GM19193 (cell line): ENCODE measurements around the gene WWC1.

Source experiments
- POLR2A ChIP-seq: IDR thresholded peaks from 4 replicates; pipeline ENCODE4 v1.6.1; 2011; ENCODE audit not compliant: insufficient read depth, insufficient read length; ENCODE audit errors: extremely low read depth

WWC1 gene

DNA sequence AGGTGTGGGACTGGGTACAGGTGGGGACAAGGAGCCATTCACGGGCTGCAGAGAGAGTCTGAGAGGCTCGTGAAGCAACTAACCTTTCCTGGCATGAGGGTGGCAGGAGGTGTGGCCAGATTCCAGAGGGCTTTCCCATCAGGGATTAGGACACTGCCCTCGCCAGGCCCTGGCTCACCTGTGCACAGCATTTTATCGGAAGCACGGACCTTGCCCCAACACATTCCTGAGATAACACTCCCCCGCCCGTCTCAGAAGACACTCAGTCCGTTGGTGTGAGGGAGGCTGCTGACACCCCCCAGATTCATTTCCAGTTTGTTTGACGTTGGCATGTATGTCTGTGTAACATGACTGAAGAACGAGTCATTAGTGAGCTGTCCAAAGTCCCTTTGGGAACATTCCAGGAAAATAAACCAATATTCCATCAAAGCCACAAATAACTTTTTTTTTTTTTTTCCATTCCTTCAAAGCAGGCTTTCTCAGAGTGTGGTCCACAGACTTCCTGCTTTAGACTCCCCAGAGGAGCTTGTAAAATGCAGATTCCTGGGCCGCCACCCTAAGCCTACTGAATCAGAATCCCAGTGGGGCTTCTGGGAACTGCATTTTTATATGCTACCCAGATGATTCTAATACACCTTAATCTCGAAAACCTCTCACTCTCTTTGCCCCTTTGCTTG lies 23.4 kb downstream of the WWC1 start:
- TF ChIP-seq POLR2A = no peak

DNA sequence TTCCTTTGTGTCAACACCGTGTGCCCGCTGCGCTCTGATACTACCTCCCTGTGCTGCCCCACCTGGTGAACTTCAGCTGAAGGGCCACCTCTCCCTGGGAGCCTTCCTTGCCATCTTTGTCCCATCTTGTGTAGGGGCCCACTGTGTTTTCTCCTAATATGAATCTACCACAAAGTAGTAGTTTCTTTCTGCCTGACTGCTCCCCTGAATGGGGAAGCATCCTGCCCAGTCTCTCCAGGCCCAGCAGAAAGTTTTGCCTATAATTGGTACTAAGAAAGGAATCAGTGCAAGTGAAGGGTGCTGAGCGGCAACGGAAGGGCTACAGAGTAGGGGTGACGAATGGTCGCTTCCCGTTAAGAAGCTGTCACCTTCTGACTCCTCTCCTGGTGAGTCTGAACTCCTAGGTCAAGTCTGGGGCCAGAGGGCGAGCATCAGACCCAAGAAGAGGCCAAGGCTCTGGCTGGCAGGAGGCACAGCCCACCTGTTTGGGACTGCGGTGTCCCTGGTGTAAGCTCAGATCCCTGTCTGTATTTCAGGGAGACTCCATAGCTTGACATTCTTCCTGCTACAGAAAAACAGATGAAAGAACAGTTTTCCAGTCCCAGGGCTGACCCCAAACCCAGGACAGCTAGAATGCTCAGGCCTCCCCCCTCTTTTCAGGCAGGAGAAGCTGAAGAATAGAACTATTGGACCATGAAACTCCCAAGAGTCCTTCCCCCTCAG lies 24.1 kb downstream of the WWC1 start:
- no peak for TF ChIP-seq POLR2A

DNA sequence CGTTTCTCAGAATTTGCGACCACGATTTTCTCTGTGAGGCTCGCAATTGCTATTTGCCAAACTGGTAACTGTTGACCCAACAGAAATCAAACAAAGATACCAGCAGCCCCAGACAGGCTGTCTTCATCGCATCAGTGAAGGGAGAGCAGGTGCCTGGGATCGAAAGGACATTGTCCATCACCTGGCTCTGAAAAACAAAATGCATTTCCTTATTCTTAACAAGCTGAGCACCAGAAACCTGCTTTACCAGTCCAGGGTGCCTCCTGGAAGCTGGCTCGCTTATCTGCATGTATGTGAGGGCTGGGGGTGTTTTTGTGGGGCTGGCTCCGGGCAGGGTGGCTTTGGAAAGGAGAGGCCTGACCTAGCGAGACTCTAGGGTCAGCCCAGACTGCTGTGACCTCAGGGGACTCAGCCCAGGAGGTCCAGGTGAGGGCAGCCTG lies 24.7 kb downstream of the WWC1 start:
- no peak for TF ChIP-seq POLR2A

DNA sequence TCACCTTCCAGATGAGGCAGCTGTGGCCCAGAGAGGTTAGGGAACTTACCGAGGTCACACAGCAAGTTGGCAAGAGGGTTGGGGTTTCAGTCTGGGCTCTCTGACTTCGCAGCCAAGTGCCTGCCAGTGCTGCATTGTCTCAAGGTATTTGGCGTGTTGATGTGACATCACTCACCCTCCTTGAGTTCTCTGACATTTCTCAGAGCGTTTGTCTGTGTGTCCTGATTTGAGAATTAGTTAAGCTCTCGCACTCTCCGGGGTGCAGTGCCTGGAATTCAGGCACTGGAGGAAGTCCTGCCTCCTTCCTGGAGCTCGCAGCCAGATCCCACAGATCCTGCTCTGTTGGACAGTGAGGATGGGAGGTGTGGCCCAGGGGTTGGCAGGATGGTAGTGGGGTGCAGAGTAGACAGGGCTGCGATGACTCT lies 25.7 kb downstream of the WWC1 start:
- no peak for TF ChIP-seq POLR2A

DNA sequence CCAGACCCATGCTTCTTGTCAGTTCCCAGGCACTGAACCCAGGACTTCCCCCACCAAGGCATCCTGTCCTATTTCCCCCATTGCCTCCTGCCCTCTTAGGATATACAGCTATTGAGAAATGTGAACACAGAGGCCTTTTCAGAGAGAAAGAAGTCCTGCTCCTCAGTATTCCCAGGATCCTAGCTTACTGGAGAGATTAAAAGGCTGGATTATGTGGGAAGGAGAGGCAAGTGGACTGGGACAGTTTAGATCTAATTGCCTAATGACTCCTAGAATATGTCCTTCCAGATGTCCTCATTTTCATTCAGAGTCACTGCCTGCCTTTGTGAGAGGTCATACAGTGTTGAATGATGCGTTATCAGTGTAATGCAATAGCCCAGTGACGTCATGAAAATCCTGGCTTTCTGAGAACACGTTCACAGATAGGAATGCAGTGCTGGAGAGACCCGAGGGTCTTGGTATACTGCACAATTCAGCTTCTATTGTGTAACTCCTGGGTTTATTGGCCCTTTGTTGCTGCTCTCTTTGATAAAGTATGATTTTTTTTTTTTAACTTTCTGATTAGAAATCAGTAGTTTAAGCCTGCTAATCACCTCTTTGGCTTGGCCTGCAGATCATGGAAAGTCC lies 26.2 kb downstream of the WWC1 start:
- TF ChIP-seq POLR2A = no peak

DNA sequence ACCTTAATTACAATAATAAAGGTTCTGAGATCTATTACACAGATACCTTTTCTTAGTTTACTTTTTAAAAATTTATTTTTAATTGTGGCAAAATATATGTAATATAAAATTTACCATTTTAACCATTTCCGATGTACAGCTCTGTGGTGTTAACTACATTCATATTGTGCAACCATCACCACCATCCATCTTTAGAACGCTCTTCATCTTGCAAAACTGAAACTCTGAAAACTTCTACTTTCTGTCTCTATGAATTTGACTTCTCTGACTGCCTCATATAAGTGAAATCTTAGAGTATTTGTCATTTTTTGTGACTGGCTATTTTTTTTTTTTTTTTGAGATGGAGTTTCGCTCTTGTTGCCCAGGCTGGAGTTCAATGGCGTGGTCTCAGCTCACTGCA lies 26.8 kb downstream of the WWC1 start:
- no peak for TF ChIP-seq POLR2A

- TF ChIP-seq POLR2A = no peak
Measured at GRCh38 chr5:168319774-168320173, 28.3 kb downstream of the WWC1 start.

- TF ChIP-seq POLR2A = no peak
Measured at GRCh38 chr5:168320805-168321204, 29.4 kb downstream of the WWC1 start.

- TF ChIP-seq POLR2A = no peak
Measured at GRCh38 chr5:168324859-168325630, 33.6 kb downstream of the WWC1 start.

DNA sequence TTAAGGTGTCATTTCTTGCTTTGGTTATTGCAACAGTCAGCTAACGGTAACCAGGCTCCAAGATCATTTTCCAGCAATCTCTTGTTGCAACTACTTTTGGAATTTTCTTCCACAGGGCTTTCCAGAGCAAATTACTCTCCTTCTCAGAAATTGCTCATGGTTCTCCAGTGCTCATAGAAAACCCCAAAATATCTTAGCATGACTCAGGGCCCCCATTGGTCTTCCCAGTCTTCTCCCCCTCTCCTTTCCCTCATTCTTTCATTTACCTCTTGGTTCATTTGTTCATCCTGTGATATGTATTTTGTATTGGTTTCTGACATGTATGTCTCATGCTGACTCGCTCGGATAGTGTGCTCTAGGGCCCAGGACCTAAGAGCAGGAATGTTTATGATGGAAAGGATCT lies 35.6 kb downstream of the WWC1 start:
- no peak for TF ChIP-seq POLR2A

- TF ChIP-seq POLR2A = no peak
Measured at GRCh38 chr5:168327451-168327850, 36.0 kb downstream of the WWC1 start.

- no peak for TF ChIP-seq POLR2A
Measured at GRCh38 chr5:168327994-168328393, 36.5 kb downstream of the WWC1 start.

DNA sequence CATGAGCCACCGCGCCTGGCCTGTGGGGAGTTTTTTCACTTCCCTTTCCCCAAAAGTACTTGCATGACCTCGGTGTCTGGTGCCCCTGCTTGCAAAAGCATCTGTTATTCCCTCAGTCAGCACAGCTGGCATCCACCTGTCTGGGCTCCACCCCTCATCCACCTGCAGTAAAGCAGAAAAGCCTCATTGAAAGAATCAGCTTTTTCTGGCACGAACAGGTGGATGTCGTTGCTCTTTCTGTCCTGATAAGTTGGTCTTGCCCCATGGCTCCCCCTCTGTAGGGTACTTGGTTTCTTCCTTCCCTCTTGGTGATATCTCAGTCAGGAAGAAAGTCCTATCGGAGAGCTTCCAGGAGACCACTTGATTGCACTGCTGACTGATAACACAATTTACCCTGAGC lies 37.4 kb downstream of the WWC1 start:
- TF ChIP-seq POLR2A = no peak

GRCh38 chr5:168329302-168329701 lies 37.9 kb downstream of the WWC1 start:
- no peak for TF ChIP-seq POLR2A

GRCh38 chr5:168332042-168332441 lies 40.6 kb downstream of the WWC1 start:
- TF ChIP-seq POLR2A = no peak
